Measurements from ENCODE around the gene SERPINA1. TPM values are rescaled to one million over a fixed set of nuclear protein-coding genes. Genes with fewer than 3 reads are reported as not detected.

SERPINA1 gene
- total and polyA plus RNA-seq, 2 of the 13 experiments (the other 11 are each of a cell fraction or from before 2014, with no cell fraction given), result 3,266 to 11,015 TPM

DNA sequence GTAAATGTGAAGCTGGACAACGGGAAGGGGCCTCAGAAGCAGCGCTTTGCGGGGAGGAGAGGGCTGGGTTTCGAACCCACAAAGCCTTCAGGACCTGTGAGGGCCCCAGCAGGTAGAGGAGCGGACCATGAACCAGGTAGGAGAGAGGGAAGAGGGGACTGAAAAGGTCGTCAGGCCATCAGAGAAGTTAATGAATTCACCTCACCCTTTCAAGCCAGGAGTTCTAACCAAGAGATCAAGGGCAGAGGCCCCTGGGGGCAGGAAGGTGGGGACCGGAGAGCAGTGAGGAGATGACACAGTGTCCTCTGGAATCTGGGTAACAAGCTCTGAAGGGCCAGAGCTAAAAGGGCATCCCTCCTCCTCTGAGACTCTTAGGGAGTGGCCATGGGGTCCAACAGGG lies 19.4 kb downstream of the SERPINA1 start (continued):
- peak; percentile 70; the same call in 1 of the 2 replicates for TF ChIP-seq HNF4G (IDR thresholded peaks at IDR 0.05; ENCODE audit: borderline replicate concordance, low read depth, low read length)
- TF ChIP-seq HNF4G (CRISPR knock-in tag; IDR thresholded peaks at IDR 0.05; ENCODE audit: borderline replicate concordance, low read depth), result no peak; the same call in 1 of the 2 replicates
- TF ChIP-seq, protein P1, sequence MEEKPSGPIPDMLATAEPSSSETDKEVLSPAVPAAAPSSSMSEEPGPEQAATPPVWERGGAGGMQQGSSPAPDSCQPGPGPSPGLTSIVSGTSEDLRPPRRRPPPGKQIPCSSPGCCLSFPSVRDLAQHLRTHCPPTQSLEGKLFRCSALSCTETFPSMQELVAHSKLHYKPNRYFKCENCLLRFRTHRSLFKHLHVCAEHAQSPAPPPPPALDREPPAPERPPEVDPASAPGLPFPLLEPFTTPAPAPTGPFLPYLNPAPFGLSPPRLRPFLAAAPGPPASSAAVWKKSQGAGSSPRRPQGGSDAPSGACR (CRISPR knock-in tag; IDR thresholded peaks at IDR 0.05), result no peak
- peak; percentile 45; the same call in 1 of the 2 replicates for TF ChIP-seq ZNF292 (CRISPR knock-in tag; IDR thresholded peaks at IDR 0.05; ENCODE audit: borderline replicate concordance, low read depth)
- no peak for TF ChIP-seq CBX2 (IDR thresholded peaks at IDR 0.05; ENCODE audit: low read depth, low read length)
- TF ChIP-seq CBX2 (CRISPR knock-in tag; IDR thresholded peaks at IDR 0.05; ENCODE audit: low read depth), result no peak
- no peak for TF ChIP-seq KLF12 (CRISPR knock-in tag; IDR thresholded peaks at IDR 0.05; ENCODE audit: borderline replicate concordance)
- peak; percentile 62; the same call in 1 of the 2 replicates for TF ChIP-seq CREM (IDR thresholded peaks at IDR 0.05)
- TF ChIP-seq CREM (CRISPR knock-in tag; IDR thresholded peaks at IDR 0.05), result no peak
- TF ChIP-seq FOXP1 (IDR thresholded peaks at IDR 0.05), result no peak
- peak; percentile 46; the same call in 1 of the 2 replicates for TF ChIP-seq FOXP1 (CRISPR knock-in tag; IDR thresholded peaks at IDR 0.05)
- peak; percentile 75; the same call in 1 of the 2 replicates for TF ChIP-seq RXRA (CRISPR knock-in tag; IDR thresholded peaks at IDR 0.05)
- TF ChIP-seq PHF21A (CRISPR knock-in tag; IDR thresholded peaks at IDR 0.05), result peak; percentile 65; the same call in 1 of the 2 replicates
- no peak for TF ChIP-seq TEAD2 (CRISPR knock-in tag; IDR thresholded peaks at IDR 0.05)
- TF ChIP-seq, protein P2, sequence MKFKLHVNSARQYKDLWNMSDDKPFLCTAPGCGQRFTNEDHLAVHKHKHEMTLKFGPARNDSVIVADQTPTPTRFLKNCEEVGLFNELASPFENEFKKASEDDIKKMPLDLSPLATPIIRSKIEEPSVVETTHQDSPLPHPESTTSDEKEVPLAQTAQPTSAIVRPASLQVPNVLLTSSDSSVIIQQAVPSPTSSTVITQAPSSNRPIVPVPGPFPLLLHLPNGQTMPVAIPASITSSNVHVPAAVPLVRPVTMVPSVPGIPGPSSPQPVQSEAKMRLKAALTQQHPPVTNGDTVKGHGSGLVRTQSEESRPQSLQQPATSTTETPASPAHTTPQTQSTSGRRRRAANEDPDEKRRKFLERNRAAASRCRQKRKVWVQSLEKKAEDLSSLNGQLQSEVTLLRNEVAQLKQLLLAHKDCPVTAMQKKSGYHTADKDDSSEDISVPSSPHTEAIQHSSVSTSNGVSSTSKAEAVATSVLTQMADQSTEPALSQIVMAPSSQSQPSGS (CRISPR knock-in tag; IDR thresholded peaks at IDR 0.05), result peak; percentile 71
- TF ChIP-seq ZNF446 (CRISPR knock-in tag; IDR thresholded peaks at IDR 0.05), result no peak
- TF ChIP-seq, protein P3, sequence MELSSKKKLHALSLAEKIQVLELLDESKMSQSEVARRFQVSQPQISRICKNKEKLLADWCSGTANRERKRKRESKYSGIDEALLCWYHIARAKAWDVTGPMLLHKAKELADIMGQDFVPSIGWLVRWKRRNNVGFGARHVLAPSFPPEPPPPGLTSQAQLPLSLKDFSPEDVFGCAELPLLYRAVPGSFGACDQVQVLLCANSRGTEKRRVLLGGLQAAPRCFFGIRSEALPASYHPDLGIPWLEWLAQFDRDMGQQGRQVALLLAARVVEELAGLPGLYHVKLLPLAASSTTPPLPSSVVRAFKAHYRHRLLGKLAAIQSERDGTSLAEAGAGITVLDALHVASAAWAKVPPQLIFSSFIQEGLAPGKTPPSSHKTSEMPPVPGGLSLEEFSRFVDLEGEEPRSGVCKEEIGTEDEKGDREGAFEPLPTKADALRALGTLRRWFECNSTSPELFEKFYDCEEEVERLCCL (CRISPR knock-in tag; IDR thresholded peaks at IDR 0.05; ENCODE audit: borderline replicate concordance), result no peak
- TF ChIP-seq, protein P4, sequence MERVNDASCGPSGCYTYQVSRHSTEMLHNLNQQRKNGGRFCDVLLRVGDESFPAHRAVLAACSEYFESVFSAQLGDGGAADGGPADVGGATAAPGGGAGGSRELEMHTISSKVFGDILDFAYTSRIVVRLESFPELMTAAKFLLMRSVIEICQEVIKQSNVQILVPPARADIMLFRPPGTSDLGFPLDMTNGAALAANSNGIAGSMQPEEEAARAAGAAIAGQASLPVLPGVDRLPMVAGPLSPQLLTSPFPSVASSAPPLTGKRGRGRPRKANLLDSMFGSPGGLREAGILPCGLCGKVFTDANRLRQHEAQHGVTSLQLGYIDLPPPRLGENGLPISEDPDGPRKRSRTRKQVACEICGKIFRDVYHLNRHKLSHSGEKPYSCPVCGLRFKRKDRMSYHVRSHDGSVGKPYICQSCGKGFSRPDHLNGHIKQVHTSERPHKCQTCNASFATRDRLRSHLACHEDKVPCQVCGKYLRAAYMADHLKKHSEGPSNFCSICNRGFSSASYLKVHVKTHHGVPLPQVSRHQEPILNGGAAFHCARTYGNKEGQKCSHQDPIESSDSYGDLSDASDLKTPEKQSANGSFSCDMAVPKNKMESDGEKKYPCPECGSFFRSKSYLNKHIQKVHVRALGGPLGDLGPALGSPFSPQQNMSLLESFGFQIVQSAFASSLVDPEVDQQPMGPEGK (CRISPR knock-in tag; IDR thresholded peaks at IDR 0.05), result peak; percentile 79
- TF ChIP-seq, protein P5, sequence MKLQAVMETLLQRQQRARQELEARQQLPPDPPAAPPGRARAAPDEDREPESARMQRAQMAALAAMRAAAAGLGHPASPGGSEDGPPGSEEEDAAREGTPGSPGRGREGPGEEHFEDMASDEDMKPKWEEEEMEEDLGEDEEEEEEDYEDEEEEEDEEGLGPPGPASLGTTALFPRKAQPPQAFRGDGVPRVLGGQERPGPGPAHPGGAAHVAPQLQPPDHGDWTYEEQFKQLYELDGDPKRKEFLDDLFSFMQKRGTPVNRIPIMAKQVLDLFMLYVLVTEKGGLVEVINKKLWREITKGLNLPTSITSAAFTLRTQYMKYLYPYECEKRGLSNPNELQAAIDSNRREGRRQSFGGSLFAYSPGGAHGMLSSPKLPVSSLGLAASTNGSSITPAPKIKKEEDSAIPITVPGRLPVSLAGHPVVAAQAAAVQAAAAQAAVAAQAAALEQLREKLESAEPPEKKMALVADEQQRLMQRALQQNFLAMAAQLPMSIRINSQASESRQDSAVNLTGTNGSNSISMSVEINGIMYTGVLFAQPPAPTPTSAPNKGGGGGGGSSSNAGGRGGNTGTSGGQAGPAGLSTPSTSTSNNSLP (IDR thresholded peaks at IDR 0.05; ENCODE audit: low read depth, low read length), result no peak
- no peak for TF ChIP-seq KLF9 (CRISPR knock-in tag; IDR thresholded peaks at IDR 0.05; ENCODE audit: low read depth)
- TF ChIP-seq FOXA3 (CRISPR knock-in tag; IDR thresholded peaks at IDR 0.05), result 0 out of 2 replicates have a peak, but pooled peaks have one; percentile 30
- TF ChIP-seq TARDBP (CRISPR knock-in tag; IDR thresholded peaks at IDR 0.05), result peak; percentile 38; the same call in 1 of the 2 replicates
- TF ChIP-seq SOX13 (IDR thresholded peaks at IDR 0.05), result no peak
- peak in 1 of 2 experiments; percentile 49; a peak in 2 of 4 replicates for TF ChIP-seq SOX13 (CRISPR knock-in tag; conservative IDR thresholded peaks at IDR 0.05 in 1 of 2, IDR thresholded peaks at IDR 0.05 in 1 of 2)
